ENCODE results near the gene PLCXD3. TPM values are rescaled to one million over a fixed set of nuclear protein-coding genes. Genes with fewer than 3 reads are reported as not detected.
"Not testable (repeated sequence)": the region's sequence is repeated elsewhere in the genome, so short reads cannot be mapped to it uniquely, and the experiment has no call there.

Gene PLCXD3
- total and polyA plus RNA-seq, 2 experiments from 2014 or later: 0.13 to 0.22 TPM

DNA sequence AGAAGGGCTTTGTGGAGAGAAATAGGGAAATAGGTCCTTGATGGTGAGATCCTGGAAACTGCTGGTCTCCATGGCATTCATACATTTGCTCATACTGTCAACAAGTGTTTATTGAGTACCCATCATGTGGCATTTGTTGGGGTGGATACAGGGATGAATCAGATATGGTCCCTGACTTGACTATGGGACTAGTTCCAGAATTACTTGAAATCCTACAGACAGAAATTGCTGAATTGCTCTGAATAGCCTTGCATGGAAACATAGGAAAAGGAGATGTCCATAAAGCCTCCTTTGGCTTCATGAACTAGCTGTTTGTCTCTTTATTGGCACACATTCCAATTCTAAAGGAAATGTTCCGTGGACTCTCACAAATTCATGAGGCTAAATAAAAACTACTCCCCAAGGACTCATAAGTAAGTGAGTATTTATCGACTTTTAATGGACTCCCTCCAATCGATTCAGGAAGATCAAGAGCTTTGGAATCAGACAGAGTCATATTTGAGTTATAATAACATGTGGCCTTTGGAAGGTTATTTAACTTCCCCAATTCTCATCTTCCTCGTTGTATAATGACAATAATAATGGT lies 174.7 kb downstream of the PLCXD3 start:
- no peak overlapping the region for H3K4me2 ChIP-seq (ENCODE audit: unreplicated experiment)
- in situ Hi-C loops (cut with MboI): no loop called here
- no peak overlapping the region for H3K9ac ChIP-seq
- no peaks in the 10 kb centered on the region for H3F3A ChIP-seq (ENCODE audit: insufficient read depth)
- WGBS, 2 experiments (ENCODE audit: low coverage in 1 of 2, low lambda C conversion rate in 2 of 2, missing lambda C conversion rate in 2 of 2): 33 to 40% methylated on average over 4 of the region's 4 CpGs
- peaks cover 10% of the 10 kb centered on the region; the same call in 1 of the 2 replicates for H3K4me1 ChIP-seq (ENCODE audit: insufficient read depth)
- no peaks in the 10 kb centered on the region for H3K9me2 ChIP-seq (ENCODE audit: insufficient read depth)
- H3K27ac ChIP-seq: no peak overlapping the region
- TF ChIP-seq EZH2 (IDR thresholded peaks at IDR 0.05; ENCODE audit: insufficient read depth, poor library complexity, severe bottlenecking): no peak
- TF ChIP-seq EZH2phosphoT487 (IDR thresholded peaks at IDR 0.05; ENCODE audit: insufficient read depth, low read depth): no peak
- DNase-seq: no peak
- H3K36me3 ChIP-seq (ENCODE audit: low read depth): no peaks in the 10 kb centered on the region
- no peak overlapping the region for H3K4me3 ChIP-seq
- no peaks in the 10 kb centered on the region for H3K79me2 ChIP-seq (ENCODE audit: insufficient read depth)
- no peak overlapping the region for H2AFZ ChIP-seq
- H4K20me1 ChIP-seq (ENCODE audit: insufficient read depth): no peaks in the 10 kb centered on the region
- H3K9me3 ChIP-seq (ENCODE audit: low read depth): no peaks in the 10 kb centered on the region
- H3K27me3 ChIP-seq (replicated peaks; ENCODE audit: insufficient read depth): no peaks in the 10 kb centered on the region

GRCh38 chr5:41334758-41335157 lies 175.6 kb downstream of the PLCXD3 start:
- Histone ChIP-seq H3K36me3 (ENCODE audit: low read depth) (no peaks in the 10 kb centered on the region), H3K27ac (no peak overlapping the region), H3K4me1 (ENCODE audit: insufficient read depth) (peaks cover 10% of the 10 kb centered on the region; the same call in 1 of the 2 replicates), H3K4me2 (ENCODE audit: unreplicated experiment) (peak overlapping the region; percentile 22), H3K9me2 (ENCODE audit: insufficient read depth) (no peaks in the 10 kb centered on the region), H3K27me3 (replicated peaks; ENCODE audit: insufficient read depth) (no peaks in the 10 kb centered on the region), H4K20me1 (ENCODE audit: insufficient read depth) (no peaks in the 10 kb centered on the region), H3K9ac (no peak overlapping the region), H3K4me3 (peak overlapping the region; percentile 29), H3F3A (ENCODE audit: insufficient read depth) (no peaks in the 10 kb centered on the region), H2AFZ (peak overlapping the region; percentile 57), H3K79me2 (ENCODE audit: insufficient read depth) (no peaks in the 10 kb centered on the region), H3K9me3 (ENCODE audit: low read depth) (no peaks in the 10 kb centered on the region)
- 14 to 15% methylated on average over 5 of the region's 5 CpGs for whole genome bisulfite sequencing, 2 experiments (ENCODE audit: low coverage in 1 of 2, low lambda C conversion rate in 2 of 2, missing lambda C conversion rate in 2 of 2)
- TF ChIP-seq EZH2phosphoT487 (IDR thresholded peaks at IDR 0.05; ENCODE audit: insufficient read depth, low read depth) (no peak), EZH2 (IDR thresholded peaks at IDR 0.05; ENCODE audit: insufficient read depth, poor library complexity, severe bottlenecking) (no peak)
- DNase-seq: peak; percentile 60
- in situ Hi-C loops (cut with MboI): no loop called here

DNA sequence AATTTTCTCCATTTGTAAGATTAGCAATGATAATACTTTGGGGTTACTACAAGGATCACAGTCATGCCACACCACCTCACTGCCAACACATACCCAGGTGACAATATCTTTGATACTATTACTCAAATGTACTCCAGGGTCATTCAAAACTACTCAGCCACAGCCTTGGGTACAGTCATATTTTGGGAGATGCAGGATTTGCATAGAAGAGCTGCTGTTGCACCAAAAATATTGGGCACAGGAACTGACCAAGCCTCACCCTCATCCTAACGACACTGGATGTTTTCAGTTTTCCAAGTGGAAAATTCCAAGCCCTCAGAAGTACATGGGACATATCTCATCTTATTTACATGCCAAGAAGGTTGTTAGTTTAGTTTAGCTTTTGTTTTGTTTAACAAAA lies 176.2 kb downstream of the PLCXD3 start:
- 0 to 7% methylated on average over 1 of the region's 1 CpG for WGBS, 2 experiments (ENCODE audit: low coverage in 1 of 2, low lambda C conversion rate in 2 of 2, missing lambda C conversion rate in 2 of 2)
- Histone ChIP-seq H3K9ac (no peak overlapping the region), H3F3A (ENCODE audit: insufficient read depth) (no peaks in the 10 kb centered on the region), H3K27ac (no peak overlapping the region), H3K9me2 (ENCODE audit: insufficient read depth) (no peaks in the 10 kb centered on the region), H3K4me3 (peak overlapping the region; percentile 29), H3K79me2 (ENCODE audit: insufficient read depth) (no peaks in the 10 kb centered on the region), H4K20me1 (ENCODE audit: insufficient read depth) (no peaks in the 10 kb centered on the region), H3K4me1 (ENCODE audit: insufficient read depth) (peaks cover 10% of the 10 kb centered on the region; the same call in 1 of the 2 replicates), H3K36me3 (ENCODE audit: low read depth) (no peaks in the 10 kb centered on the region), H2AFZ (peak overlapping the region; percentile 57), H3K27me3 (replicated peaks; ENCODE audit: insufficient read depth) (no peaks in the 10 kb centered on the region), H3K4me2 (ENCODE audit: unreplicated experiment) (peak overlapping the region; percentile 22), H3K9me3 (ENCODE audit: low read depth) (no peaks in the 10 kb centered on the region)
- in situ Hi-C loops (cut with MboI): no loop called here
- TF ChIP-seq EZH2 (IDR thresholded peaks at IDR 0.05; ENCODE audit: insufficient read depth, poor library complexity, severe bottlenecking) (no peak), EZH2phosphoT487 (IDR thresholded peaks at IDR 0.05; ENCODE audit: insufficient read depth, low read depth) (no peak)
- no peak for DNase-seq

DNA sequence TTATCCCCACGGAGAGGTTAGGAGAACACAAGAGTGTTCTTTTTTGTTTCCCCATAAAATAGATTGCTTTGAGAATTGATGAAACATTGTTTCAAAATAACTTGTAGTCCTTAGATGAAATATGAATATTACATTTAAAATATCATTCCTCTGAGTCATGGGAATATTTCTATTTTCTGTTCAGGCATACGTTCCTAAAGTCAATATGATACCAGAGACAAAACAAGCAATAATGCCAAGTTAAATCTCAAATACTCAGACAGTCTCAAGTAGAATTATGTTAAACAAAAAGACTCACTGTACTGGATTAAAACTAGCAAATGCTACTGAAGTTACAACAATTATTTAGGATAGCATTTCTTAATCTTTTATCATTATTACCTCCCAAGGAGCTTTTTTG lies 185.3 kb downstream of the PLCXD3 start:
- no peaks in the 10 kb centered on the region for H3F3A ChIP-seq (ENCODE audit: insufficient read depth)
- no peaks in the 10 kb centered on the region for H3K4me1 ChIP-seq (ENCODE audit: insufficient read depth)
- no peaks in the 10 kb centered on the region for H3K9me2 ChIP-seq (ENCODE audit: insufficient read depth)
- TF ChIP-seq EZH2phosphoT487 (IDR thresholded peaks at IDR 0.05; ENCODE audit: insufficient read depth, low read depth) (no peak), EZH2 (IDR thresholded peaks at IDR 0.05; ENCODE audit: insufficient read depth, poor library complexity, severe bottlenecking) (no peak)
- no peak for DNase-seq
- no peak overlapping the region for H3K9ac ChIP-seq
- no peak overlapping the region for H3K4me3 ChIP-seq
- in situ Hi-C loops (cut with MboI): no loop called here
- H3K9me3 ChIP-seq (ENCODE audit: low read depth): no peaks in the 10 kb centered on the region
- no peak overlapping the region for H3K4me2 ChIP-seq (ENCODE audit: unreplicated experiment)
- H3K36me3 ChIP-seq (ENCODE audit: low read depth): no peaks in the 10 kb centered on the region
- H4K20me1 ChIP-seq (ENCODE audit: insufficient read depth): no peaks in the 10 kb centered on the region
- H3K79me2 ChIP-seq (ENCODE audit: insufficient read depth): no peaks in the 10 kb centered on the region
- no peak overlapping the region for H2AFZ ChIP-seq
- WGBS, 2 experiments (ENCODE audit: low coverage in 1 of 2, low lambda C conversion rate in 2 of 2, missing lambda C conversion rate in 2 of 2): 78 to 84% methylated on average over 2 of the region's 2 CpGs
- H3K27me3 ChIP-seq (replicated peaks; ENCODE audit: insufficient read depth): no peaks in the 10 kb centered on the region
- no peak overlapping the region for H3K27ac ChIP-seq

- H3K27me3 ChIP-seq (replicated peaks; ENCODE audit: insufficient read depth); H3K27ac ChIP-seq; H3K79me2 ChIP-seq (ENCODE audit: insufficient read depth); H3K4me1 ChIP-seq (ENCODE audit: insufficient read depth); in situ Hi-C loops (cut with MboI); H4K20me1 ChIP-seq (ENCODE audit: insufficient read depth); H3K9me2 ChIP-seq (ENCODE audit: insufficient read depth); H3K36me3 ChIP-seq (ENCODE audit: low read depth); H3K9me3 ChIP-seq (ENCODE audit: low read depth); H3F3A ChIP-seq (ENCODE audit: insufficient read depth); DNase-seq; H2AFZ ChIP-seq; H3K9ac ChIP-seq; H3K4me2 ChIP-seq (ENCODE audit: unreplicated experiment); H3K4me3 ChIP-seq: not testable (repeated sequence)
- WGBS, 2 experiments (ENCODE audit: low coverage in 1 of 2, low lambda C conversion rate in 2 of 2, missing lambda C conversion rate in 2 of 2): 28% methylated on average over 3 of the region's 3 CpGs
Measured at GRCh38 chr5:41322826-41323225, 187.6 kb downstream of the PLCXD3 start.

Measured in GM23248 (cell line).